HG02588 (cell line): ENCODE results near the gene S100A11.

Source experiments
- ATAC-seq: cut with Tn5 transposase; IDR thresholded peaks from one replicate; pipeline ENCODE4 v1.9.1; 2021; ENCODE audit warnings: mild to moderate bottlenecking, moderate library complexity; ENCODE audit not compliant: unreplicated experiment

Gene S100A11

DNA sequence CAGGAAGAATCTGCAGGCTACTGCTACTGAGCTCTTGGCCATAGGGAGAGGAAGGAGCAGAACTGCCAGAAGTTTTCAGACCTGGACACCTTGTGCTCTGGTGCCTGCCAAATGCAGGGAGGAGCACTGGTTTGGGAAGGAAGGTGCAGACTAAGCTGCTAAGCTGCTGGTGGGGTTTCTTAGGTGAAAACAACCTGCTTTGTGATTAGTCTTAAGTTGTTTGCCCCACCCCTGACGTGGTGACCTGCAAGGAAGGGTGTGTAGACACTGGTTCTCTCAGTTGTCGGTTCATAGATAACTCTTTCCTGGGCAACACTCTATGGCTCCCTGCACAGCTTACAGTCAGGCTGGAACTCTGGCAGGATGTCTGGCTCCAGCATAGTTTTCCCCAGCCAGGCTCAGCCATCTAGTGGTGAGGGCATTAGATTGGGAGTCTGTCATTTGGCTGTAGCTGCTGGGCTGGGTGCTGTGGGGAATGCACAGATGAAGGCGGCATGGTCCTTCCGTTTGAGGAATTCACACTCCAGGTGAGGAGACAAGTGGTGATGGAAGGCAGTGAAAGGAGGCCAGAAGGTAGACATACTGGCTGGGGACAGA is 32.9 kb downstream of the S100A11 start:
- no peak for ATAC-seq

DNA sequence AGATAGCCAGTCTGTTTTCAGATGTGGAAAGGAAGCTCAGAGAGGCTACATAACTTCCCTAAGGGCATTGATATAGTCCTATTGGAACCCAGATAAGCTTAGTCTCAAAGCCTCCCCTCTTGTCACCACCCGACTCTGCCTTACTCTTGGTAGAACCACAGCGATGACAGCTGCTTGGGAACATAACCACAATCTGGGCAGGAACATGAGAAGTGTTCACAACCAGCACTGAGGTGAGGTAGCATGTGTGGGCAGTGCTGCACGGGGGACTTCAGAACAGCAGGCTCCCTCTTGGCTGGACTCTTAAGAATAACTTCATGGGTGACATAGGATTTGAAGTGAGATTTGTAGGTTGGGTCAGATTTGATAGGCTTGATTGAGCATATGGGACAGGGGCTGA is 33.8 kb downstream of the S100A11 start:
- no peak for ATAC-seq

DNA sequence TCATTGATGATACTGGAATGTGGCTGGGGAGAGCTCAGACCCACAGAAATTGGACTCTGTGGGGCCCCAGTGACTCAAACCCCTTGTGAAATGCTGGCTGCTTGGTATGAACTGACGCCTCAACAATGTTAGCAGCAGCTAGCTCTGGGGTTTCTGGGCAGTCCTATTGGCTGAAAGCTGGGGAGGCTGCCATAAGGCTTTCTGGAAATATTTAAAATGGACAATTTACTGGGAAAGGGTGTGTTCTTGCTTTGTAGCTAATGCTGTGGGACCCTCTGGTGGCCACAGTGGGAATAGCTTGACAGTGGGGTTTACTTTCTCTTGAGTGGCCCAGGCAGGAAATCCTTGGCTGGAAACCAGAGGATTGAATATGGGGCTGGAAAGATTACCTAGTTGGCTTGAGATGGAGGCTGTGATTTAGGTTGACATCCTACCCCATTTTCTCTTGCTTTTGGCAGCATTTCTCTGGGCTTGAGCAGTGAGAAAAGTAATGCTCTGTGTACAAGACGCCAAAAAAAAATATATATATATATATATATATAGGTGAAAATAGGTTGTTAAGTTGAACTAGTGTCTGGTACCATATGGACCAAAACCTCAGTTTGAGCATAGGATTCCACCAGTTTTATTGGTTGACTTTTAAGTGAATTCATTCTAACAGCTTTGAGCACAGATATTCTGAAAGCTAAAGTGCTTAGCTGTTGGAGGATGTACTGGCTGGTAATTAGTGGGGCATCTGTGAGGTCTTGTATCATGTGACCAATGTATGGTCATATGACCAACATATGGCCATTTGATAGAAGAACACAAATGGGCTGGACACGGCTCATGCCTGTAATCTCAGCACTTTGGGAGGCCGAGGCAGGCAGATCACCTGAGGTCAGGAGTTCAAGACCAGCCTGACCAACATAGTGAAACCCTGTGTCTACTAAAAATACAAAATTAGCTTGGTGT is 34.9 kb downstream of the S100A11 start:
- ATAC-seq = no peak

DNA sequence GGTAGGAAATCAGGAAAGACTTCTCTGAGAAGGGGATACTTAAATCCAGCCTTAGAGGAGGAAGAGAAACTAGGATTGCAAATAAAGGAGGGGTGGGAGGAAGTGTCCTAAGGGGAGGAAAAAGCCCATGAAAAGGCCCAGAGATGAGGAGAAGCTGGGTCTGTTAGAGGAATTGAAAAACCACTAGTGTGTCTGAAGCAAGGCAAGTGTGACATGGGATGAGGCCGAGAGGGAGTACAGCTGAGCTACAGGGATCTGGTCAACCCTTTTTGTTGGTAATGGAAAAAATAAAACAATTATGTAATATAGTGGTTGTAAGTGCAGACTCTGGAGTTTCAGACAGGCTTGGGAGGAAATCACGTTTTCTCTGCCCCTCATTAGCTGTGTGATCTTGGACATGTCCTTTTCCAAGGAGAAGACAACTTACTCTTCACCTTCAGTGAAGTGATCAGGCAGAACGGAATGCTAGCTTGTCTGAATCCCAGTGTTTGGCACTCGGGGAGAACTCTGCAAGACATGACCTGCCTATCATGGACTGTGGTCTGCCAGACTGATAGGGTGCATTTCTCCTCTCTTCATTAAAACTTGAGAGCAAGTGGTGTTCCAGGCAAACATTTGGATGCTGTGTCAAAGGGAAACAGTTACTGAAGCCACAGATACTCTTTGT is 35.7 kb downstream of the S100A11 start:
- no peak for ATAC-seq

DNA sequence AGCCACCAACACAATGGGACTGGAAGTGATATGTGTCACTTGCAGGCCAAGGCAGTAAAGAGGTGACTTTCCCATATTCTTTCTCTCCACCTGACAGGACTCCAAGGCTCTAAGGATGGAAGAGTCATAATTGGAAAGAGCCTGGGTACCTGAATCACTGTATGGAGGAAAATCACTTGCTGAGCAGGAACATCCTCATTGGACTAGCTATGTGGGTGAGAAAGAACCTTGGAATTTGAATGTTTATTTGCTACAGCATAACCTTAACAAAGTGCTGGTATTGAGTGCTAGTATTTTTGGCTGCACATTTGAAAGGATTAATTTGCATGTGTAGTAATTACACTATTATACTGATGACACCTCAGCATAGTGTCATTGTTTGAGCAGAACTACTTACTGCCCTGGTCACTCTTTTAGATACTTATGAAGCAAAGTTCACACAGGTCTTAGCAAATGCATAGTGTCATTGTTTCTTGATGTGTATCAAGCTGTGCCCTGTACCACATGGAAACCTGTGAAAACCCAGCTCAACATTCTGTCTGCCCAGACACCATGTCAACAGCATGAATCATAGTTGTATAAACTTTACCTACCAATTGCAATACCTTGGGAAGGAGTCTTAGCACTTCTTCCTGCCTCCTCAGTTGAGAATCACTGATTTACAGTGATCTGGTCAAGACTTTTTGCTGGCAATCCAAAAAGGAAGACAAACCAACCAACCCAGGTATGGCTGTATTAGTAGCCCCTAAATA is 38.0 kb downstream of the S100A11 start:
- no peak for ATAC-seq

DNA sequence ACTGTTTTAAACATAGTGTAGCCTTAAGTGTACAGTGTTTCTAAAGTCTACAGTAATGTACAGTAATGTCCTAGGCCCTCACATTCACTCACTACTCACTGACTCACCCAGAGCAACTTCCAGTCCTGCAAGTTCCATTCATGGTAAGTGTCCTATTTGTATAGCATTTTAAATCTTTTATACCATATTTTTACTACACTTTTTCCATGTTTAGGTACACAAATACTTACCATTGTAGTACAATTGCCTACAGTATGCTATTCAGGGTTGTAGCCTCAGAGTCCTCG is 39.6 kb downstream of the S100A11 start:
- ATAC-seq = no peak

DNA sequence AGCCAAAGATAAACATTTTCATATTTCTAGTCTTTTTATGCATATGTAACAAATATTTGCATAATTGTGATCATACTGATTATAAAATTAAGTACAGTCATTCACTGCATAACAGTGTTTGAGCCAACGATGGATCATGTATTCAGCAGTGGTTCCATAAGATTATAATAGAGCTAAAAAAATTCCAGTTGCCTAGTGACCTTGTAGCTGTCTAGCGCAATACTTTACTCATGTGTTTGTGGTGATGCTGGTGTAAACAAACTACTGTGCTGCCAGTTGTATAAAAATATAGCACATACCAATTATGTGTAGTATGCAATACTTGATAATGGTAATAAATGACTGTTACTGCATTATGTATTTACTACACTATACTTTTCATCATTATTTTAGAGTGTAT is 41.0 kb downstream of the S100A11 start:
- ATAC-seq = no peak

DNA sequence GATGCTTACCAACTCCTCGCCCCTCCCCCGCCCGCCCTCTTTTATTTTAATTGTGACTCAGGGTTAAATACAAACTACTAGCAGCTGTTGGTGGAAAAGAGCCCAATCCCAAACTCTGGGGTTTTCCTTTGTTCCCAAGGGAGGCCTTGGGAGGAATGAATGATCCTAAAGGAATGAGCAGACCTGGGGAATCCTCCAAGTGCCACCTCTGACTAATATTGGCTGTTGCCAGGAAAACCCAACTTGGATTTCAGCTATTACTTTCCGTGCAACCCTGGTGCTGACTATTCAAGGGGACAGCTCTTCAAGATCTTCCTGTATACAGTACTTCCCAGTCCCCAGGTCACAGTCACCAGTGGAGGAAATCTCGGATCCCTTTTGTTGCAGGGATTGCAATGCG is 41.8 kb downstream of the S100A11 start:
- no peak for ATAC-seq

DNA sequence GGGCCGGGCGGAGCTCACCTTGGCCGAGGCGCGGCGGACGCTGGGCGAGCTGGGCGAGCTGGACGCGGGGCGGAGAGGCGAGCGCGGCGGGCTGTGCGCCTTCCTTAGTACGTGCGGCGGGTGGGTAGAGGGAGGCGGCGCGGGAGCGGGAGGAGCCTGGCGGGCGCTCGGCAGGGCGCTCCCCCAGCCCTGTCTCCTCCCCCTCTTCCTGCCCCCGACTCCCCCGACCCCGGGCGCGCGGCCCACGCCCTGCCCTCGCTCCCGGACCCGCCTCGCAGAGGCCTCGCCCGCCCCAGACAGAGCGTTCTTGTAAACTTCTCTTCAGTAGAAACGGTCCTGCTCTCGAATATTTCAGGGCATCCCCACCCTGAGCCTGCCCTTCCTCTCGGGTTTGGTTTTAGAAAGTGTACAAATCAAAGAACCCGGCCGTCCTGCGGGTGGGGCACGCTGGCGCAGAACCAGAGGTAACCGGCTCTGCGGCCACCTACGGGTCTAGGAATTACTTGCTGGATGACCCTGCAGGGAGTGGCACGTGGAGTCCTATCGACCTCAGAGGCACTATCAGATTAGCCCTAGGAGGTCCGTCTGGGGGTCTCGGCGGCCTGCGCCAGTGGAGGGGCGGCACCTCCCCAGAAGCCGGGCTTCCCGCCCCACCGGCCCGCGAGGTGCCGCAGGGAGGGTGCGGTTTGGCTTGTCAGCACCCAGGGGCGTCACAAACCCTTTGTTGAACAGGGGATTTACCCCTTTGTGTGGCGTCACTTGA is 42.9 kb downstream of the S100A11 start, which contains the start of gene S100A10:
TSS of gene S100A10 (minus strand) at position 126 of the 763 bp plus-strand sequence. CDS start 7,629 bp downstream, outside the sequence.
- ATAC-seq = no peak

DNA sequence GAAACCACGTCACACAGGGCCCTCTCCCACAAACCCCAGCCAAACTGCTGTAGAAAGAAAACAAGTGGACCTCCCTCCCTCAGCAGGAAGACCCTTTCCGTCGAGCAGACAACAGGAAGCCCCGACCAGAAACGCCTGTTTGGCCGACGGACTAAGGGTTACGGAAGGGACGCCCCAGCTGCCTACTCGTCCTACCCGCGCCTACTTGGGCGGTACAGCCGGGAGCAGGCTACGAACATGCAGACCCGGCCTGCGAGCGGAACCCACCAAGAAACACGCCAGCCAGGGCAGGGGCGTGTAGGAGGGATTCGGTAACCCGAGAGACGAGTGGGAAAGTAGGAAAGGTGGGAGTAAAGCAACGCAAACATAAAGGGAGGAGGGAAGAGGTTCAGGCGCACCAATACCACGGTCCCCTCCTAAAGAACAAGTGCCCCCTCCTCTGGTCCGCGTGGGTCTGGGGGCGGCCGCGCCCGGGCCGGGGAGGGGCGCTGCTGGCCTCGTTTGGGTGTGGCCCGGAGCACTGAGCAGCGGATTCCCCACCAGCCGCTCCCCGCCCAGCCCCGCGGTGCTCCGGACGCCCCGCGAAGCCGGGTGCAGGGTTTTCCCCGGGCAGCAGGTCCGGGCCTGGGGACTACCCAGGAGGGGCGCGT is 43.6 kb downstream of the S100A11 start:
- ATAC-seq = no peak

DNA sequence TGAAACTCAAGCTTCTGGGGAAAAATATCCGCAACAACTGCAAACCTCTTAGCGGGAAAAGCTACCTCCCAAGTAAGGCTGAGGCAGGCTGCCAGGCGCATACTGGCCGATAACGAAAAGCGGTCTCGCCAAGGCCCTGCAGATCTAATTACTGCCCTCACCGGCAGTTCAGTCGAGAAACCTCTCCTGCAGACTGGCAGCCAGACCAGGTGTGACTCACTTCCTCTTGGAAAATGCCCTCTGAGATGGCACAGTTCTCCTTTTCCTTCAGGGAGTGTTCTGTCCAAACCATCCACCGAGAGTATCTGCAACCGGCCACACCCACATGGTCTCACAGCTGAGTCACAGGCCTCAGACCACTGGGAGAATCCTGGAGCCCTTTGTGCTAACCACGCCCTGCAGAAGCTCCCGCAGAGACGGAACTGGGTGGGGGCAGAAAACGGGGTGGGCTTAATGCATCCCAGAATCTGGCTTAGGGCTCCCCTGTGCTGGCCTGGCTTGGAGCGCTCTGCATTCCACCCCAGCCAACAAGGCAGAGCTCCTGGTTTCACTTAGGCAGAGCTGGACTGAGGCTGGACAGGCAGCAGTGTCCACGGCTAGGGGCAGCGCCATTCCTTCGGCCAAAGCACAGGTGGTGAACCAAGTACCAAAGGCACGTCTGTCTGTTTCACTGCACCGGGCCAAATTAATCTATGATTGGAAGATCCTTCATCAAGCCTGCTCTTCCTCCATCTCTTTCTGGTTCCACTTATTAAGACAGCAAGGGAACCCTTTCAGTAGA is 44.3 kb downstream of the S100A11 start:
- ATAC-seq = no peak

DNA sequence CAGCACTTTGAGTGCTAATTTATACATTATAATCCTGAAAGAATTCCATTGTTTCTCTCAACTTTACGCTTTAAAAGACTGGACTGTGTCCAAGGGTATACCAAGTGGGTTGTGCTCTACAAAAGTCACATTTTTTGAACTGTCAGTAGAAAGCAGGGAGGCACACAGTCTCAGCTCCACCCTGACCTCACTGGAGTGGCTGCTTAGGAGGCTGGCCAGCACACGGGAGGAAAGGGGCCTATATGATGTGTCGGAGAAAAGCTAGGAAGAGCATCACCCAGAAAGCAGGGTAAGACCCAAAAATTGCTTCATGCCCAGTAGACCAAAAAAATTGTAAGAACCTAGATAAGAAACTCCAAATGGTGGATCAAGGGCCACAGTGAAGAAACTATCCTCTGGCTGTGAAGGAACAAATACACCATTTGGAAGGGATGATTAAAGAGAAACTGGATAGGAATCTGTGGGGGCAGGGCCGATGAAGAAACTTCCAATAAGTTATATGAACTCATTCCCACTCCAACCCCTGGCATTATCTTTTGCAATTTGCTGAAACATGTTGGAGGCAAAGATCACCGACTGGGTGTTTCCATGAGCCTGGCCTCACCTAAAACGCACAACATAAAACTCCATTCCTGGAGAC is 45.0 kb downstream of the S100A11 start:
- ATAC-seq = no peak

DNA sequence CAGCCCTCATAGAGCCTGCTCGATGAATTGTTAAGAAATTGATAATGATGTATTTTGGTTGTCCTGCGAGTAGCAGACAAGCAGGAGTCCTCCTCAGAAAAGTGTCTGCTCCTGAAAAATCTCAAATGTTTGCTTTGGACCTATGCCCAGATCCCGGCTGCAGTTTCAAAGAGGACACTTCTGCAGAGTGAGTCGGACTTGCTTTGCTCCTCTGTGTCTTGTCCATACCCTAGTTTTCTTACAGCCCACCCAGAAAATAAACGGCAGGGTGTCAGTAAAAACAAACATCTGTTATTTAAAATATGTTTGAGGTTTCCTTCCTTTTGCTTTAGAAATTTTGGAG is 46.0 kb downstream of the S100A11 start:
- no peak for ATAC-seq

DNA sequence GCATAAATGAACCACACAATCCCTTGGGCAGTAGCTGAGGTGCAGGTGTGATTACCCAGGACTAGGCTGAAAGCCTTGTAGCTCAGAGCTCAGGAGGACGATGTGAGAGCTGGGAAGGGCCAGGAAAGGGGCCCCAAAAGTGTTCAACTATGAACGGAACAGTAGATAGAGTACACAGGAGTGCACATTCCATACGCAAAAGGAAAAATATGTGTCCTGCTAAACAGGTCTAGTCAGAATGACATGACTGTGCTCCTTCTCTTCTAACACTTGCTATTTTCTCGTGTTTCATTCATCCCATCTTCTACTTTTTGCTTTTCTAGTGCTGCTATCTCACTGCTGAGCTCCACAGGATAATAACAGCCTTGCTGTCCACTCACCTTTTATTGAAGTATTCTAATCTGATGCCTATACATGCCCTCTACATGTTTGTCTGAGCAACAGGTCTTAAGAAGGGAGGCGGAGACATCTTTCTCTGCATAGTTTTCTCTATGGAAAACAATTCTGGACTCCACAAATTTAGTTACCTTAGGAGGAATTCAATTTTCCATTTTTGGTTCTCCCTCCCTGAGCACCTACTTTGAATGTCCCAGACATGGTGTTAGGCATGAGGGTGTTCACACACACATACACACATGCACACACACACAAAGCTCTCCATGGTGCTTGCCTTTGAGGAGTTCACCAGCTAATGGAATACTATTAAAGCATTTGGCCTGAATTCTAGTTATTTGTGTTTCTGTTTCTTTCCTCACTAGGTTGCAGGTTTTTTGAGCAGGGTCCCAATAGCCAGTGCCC is 46.5 kb downstream of the S100A11 start:
- no peak for ATAC-seq

DNA sequence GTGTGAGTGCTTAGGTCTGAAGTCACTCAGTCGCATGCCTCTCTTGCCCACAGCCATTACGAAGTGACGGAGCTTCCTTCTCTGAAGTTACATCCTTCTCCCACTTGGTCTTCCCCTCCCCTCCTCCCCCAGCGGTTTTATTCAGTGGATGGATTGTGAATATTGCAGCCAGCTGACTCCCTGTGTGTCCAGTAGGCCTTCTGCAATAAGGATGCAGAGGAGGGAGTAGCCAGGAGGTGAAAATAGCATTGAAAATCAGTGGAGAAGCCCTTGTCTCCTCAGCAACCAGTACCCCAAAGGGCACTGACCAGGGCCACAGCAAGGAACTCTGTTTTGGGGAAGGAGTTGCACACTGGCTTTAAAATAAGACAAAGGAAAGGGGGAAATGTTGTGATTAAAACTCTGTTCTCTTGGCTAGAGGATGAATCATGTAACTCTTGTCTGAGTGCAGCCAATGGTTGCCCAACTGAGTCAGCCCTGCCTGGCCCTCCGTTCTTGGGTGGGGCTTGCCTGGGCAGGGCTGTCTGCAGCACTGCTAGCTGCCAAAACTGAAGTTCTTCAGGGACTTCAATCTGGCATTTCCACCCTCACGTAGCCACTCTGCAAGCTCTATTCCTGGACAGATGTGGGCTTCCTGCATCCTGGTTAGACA is 47.5 kb downstream of the S100A11 start:
- ATAC-seq = no peak

DNA sequence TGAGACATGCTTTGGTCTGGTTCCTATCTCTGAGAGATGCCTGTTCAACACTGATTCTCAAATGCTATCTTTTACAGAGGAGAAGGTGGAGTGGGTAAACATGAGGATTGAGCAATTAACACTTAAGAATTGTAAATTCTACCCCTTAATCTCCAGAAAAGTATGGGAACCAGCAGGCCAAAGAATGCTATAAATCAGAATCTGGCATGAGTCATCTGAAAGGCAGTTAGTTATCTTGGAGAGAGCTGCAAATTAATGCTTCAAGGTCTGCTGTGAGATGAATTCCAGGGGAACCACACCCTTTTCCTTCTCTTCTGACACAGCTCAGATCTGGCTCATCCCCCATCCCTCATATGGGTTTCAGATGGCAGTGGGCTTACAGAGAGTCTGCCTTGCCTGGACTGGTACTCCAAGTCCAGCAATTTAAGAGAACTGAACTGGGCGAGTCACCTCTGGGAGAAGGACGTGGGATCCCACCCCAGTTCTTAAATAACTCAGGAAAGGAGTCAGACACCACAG is 48.3 kb downstream of the S100A11 start:
- ATAC-seq = no peak

DNA sequence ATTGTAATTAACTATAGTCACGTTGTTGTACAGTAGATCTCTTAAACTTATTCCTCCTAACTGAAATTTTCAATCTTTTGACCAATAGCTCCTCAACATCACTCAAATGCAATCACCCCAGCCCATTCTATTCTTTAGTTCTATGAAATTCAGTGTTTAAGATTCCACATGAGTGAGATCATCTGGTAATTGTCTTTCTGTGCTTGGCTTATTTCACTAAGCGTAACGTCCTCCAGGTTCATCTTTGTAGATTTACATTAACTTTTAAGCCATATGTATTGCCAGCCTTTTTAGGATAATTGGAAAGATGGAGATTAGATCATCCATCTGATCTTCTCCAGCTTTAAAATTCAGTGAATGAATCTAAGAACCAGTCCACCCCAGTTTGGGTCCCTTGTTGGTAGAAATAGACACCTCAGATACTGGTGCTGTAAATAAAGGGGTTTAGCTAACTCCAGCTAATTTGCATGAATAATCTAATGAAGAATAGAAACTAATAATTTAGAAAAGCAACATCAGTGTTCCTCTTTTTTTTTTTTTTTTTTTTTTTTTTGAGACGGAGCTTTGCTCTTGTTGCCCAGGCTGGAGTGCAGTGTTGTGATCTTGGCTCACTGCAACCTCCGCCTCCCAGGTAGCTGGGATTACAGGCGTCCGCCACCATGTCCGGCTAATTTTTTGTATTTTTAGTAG is 50.2 kb downstream of the S100A11 start:
- no peak for ATAC-seq
